DOHH2 (cell line): ENCODE results near the gene AFF2.

Source experiments
- EZH2phosphoT487 ChIP-seq: fragments of 200-600 bp; sonication (generic); IDR thresholded peaks from 2 replicates; pipeline ENCODE4 v1.6.1; 2017; ENCODE audit warnings: borderline replicate concordance, mild to moderate bottlenecking, antibody characterized with exemption, low read length, moderate library complexity, mixed read lengths
- TF ChIP-seq, protein P1 (sequence below): fragments of 200-600 bp; sonication (generic); IDR thresholded peaks from one replicate; pipeline ENCODE4 v1.5.1; 2014; ENCODE audit warnings: antibody characterized with exemption, mild to moderate bottlenecking, low read depth, low read length; ENCODE audit not compliant: poor library complexity, severe bottlenecking

DNA sequence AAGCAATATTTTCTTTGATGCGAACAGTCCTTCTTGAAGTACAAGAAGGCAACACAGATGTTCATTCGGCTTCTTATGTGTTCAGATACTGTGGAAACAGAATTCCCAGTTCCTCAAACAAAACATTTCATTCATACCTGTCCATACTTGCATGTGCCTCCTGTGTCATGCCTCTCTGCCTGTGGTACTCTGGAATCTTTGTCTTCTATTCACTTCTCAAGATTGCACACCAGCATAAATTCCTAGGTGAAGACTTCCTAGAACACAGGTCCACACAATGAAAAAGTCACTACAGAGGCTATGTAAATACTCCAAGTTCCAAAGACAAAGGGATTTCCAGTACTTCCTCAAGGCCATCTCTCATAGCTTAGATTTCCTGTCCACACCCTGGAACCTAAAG lies 367.2 kb downstream of the AFF2 start:
- TF ChIP-seq, protein P1, sequence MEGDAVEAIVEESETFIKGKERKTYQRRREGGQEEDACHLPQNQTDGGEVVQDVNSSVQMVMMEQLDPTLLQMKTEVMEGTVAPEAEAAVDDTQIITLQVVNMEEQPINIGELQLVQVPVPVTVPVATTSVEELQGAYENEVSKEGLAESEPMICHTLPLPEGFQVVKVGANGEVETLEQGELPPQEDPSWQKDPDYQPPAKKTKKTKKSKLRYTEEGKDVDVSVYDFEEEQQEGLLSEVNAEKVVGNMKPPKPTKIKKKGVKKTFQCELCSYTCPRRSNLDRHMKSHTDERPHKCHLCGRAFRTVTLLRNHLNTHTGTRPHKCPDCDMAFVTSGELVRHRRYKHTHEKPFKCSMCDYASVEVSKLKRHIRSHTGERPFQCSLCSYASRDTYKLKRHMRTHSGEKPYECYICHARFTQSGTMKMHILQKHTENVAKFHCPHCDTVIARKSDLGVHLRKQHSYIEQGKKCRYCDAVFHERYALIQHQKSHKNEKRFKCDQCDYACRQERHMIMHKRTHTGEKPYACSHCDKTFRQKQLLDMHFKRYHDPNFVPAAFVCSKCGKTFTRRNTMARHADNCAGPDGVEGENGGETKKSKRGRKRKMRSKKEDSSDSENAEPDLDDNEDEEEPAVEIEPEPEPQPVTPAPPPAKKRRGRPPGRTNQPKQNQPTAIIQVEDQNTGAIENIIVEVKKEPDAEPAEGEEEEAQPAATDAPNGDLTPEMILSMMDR: no peak
- no peak for TF ChIP-seq EZH2phosphoT487
